H4 (cell line): Measurements from ENCODE around the gene P4HA2. TPM values are rescaled to one million over a fixed set of nuclear protein-coding genes. Genes with fewer than 3 reads are reported as not detected.

ENCODE experiments used
- DNase-seq: peaks from one replicate; pipeline ENCODE4 v3.0.0-alpha.2; 2015; ENCODE audit warnings: low spot score
- total RNA-seq: library from RNA; depleted of rRNA; stranded (reverse); fragments of >200 nt; shearing (Covaris generic); gene quantifications from 2 replicates; pipeline ENCODE4 v1.2.3, GENCODE V29; 2014

P4HA2 gene
- total RNA-seq, 1 experiment from 2014 or later, result 83.5 TPM

- no peak for DNase-seq
Measured at GRCh38 chr5:132223861-132224260, 3.8 kb downstream of the P4HA2 start.

- no peak for DNase-seq
Measured at GRCh38 chr5:132222649-132223038, 5.0 kb downstream of the P4HA2 start.

GRCh38 chr5:132221781-132222648, 5.6 kb downstream of the P4HA2 start:
- DNase-seq, result peak; percentile 43

GRCh38 chr5:132220491-132220890, 7.2 kb downstream of the P4HA2 start:
- DNase-seq, result no peak

- DNase-seq, result no peak
Measured at GRCh38 chr5:132219981-132220380, 7.7 kb downstream of the P4HA2 start.

GRCh38 chr5:132219289-132219970, 8.2 kb downstream of the P4HA2 start:
- DNase-seq, result no peak

- no peak for DNase-seq
Measured at GRCh38 chr5:132218321-132218720, 9.3 kb downstream of the P4HA2 start.

- DNase-seq, result peak; percentile 98
Measured at GRCh38 chr5:132215329-132215728, 12.3 kb downstream of the P4HA2 start.

- no peak for DNase-seq
Measured at GRCh38 chr5:132214491-132214890, 13.2 kb downstream of the P4HA2 start.

GRCh38 chr5:132213666-132214065, 14.0 kb downstream of the P4HA2 start:
- no peak for DNase-seq

- DNase-seq, result no peak
Measured at GRCh38 chr5:132211787-132212186, 15.9 kb downstream of the P4HA2 start.

- no peak for DNase-seq
Measured at GRCh38 chr5:132210944-132211343, 16.7 kb downstream of the P4HA2 start.

- no peak for DNase-seq
Measured at GRCh38 chr5:132209901-132210545, 17.6 kb downstream of the P4HA2 start.

- no peak for DNase-seq
Measured at GRCh38 chr5:132209131-132209530, 18.5 kb downstream of the P4HA2 start.

GRCh38 chr5:132207778-132208177, 19.9 kb downstream of the P4HA2 start:
- no peak for DNase-seq

- DNase-seq, result no peak
Measured at GRCh38 chr5:132206782-132207181, 20.9 kb downstream of the P4HA2 start.

- no peak for DNase-seq
Measured at GRCh38 chr5:132205385-132206125, 22.1 kb downstream of the P4HA2 start.

- DNase-seq, result no peak
Measured at GRCh38 chr5:132204371-132205135, 23.1 kb downstream of the P4HA2 start.

GRCh38 chr5:132203916-132204315, 23.7 kb downstream of the P4HA2 start:
- DNase-seq, result no peak

GRCh38 chr5:132203464-132203818, 24.2 kb downstream of the P4HA2 start:
- no peak for DNase-seq
